NOMO-1 treated with dmso at 0.1 percent for 144 hours (cell line): ENCODE results near the gene XPA.

Source experiments
- DNase-seq: peaks from one replicate; lab custom pipeline; 2025; ENCODE audit not compliant: unreplicated experiment; lab: John Stamatoyannopoulos, UW

Gene XPA

GRCh38 chr9:97659771-97660170, 37.4 kb downstream of the XPA start:
- DNase-seq = no peak

- DNase-seq = no peak
Observed at GRCh38 chr9:97658707-97659106, 38.4 kb downstream of the XPA start.

GRCh38 chr9:97651646-97652045, 45.5 kb downstream of the XPA start:
- no peak for DNase-seq

- no peak for DNase-seq
Observed at GRCh38 chr9:97647996-97648395, 49.1 kb downstream of the XPA start.

GRCh38 chr9:97645720-97646119, 51.4 kb downstream of the XPA start:
- DNase-seq = no peak

GRCh38 chr9:97640325-97640724, 56.8 kb downstream of the XPA start:
- DNase-seq = no peak

GRCh38 chr9:97638666-97639065, 58.5 kb downstream of the XPA start:
- no peak for DNase-seq

- DNase-seq = no peak
Observed at GRCh38 chr9:97636903-97637302, 60.2 kb downstream of the XPA start.

- DNase-seq = no peak
Observed at GRCh38 chr9:97635026-97635425, 62.1 kb downstream of the XPA start.

GRCh38 chr9:97633859-97634490, 63.2 kb downstream of the XPA start:
- no peak for DNase-seq

GRCh38 chr9:97632985-97633858, 63.9 kb downstream of the XPA start, which contains the start of the genes NCBP1 and TSTD2:
TSS of gene NCBP1 (plus strand) at chr9:97633821. CDS start at chr9:97633882, 61 bp downstream.
TSS of gene TSTD2 (minus strand) at chr9:97633368. CDS start at chr9:97627562, 5,806 bp downstream.
- DNase-seq = peak; percentile 99

- peak; percentile 40 for DNase-seq
Observed at GRCh38 chr9:97632248-97632984, 64.7 kb downstream of the XPA start.

- no peak for DNase-seq
Observed at GRCh38 chr9:97630591-97630990, 66.5 kb downstream of the XPA start.

GRCh38 chr9:97629156-97629555, 68.0 kb downstream of the XPA start:
- DNase-seq = no peak

GRCh38 chr9:97628668-97629067, 68.5 kb downstream of the XPA start:
- no peak for DNase-seq

- no peak for DNase-seq
Observed at GRCh38 chr9:97627624-97628023, 69.5 kb downstream of the XPA start.

GRCh38 chr9:97625620-97626019, 71.5 kb downstream of the XPA start:
- DNase-seq = no peak
